ENCODE results near the gene CELA1.
"Not testable (repeated sequence)": the region's sequence is repeated elsewhere in the genome, so short reads cannot be mapped to it uniquely, and the experiment has no call there.

The CELA1 gene

DNA sequence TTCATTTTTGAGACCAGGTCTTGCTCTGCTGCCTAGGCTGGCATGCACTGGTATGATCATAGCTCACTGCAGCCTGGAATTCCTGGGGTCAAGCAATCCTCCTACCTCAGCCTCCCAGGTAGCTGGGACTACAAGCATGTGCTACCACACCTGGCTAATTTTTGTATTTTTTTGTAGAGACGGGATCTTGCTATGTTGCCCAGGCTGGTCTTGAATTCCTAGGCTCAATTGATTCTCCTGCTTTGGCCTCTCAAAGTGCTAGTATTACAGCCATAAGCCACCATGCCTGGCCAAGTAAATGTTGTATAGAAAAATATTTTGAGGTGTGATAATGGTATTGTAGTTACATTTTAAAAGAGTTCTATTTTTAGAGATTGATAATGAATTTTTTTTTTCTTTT lies 35.1 kb downstream of the CELA1 start:
- DNase-seq (ENCODE audit: low read depth), result no peak

DNA sequence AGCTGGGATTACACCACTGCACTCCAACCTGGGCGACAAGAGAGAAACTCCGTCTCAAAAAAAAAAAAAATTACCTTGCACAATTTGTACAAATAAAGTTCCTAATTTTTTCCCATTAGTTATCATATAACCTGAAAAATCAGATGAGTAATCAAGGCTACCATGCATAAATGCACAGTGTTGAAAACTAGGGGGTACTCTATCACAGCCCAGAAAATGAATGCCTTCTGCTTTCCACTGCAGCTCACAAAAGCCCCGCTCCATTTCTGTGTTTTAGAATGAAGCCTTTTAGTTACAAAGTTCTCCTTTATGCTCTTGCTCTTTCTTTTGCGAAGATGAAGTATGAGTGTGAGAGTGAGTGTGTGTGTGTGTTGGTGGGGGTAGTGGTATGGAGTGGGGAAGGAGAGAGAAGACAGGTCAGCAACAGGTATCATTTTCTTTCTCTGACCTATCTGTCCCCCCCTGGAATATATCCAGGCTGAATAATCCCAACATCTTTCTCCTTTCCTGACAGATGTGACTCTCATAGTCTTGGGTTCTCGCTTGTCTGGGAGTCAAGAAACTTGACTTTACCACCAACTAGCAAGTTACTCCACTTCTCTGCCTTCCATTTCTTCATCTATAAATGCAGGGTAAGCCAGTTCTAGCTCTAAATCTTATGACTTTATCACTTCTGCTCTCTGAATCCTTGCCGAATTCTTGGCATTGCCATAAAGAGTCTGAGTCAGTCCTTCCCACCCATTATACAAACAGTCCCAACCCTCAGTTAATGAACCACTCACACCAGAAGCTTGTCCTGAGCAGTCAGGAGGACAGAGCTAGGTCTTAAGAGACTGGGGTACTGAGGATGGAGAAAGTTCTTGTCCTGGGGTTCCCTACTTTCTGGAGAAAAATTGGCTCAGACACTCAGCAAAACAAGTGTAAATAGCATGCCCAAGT lies 38.6 kb downstream of the CELA1 start:
- no peak for DNase-seq (ENCODE audit: low read depth)

DNA sequence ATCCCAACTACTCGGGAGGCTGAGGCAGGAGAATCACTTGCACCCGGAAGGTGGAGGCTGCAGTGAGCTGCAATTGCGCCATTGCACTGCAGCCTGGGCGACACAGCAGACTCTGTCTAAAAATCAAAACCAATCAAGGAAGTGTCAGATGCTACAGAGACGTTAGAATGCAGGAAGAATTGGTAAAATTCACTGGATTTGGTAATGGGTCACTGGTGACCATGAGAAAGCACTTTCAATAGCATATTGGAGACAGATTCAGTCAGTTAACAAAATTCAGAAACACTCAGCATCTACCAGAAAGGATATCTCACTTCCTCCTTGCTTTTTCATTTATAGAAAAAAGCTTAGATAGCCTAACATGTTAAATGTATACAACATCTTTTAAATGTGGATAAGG lies 40.0 kb downstream of the CELA1 start:
- no peak for DNase-seq (ENCODE audit: low read depth)

DNA sequence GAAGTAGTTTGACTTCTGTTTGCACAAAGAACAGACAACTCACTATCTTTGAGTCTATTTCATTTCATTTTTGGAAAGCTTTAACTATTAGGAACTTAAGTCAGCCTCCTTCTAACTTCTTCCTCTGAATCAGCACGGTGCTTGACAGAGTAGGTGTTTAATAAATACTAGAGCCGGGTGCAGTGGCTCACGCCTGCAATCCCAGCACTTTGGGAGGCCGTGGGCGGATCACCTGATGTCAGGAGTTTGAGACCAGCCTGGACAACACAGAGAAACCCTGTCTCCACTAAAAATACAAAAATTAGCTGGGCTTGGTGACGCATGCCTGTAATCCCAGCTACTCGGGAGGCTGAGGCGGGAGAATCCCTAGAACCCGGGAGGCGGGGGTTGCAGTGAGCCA lies 45.7 kb downstream of the CELA1 start:
- not testable (repeated sequence) for DNase-seq (ENCODE audit: low read depth)

DNA sequence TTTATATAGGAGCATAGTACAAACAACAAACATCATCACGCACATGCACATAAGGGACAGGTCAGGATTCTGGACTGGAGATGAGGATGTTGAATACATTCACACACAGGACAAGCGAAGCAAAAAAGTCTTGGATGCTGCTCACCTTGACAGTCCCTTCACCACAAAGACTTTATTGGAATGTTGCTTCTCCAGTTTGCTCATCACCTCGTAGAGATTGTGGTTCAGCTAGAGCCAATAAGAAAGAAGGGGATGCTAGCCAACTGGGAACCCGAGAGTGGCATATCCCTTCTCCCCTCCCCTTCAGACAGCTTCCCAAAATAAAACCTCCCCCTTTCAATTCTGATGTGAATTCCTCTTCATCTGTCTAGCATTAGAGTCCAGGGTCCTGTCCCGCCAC lies 50.8 kb downstream of the CELA1 start:
- DNase-seq (ENCODE audit: low read depth), result no peak

DNA sequence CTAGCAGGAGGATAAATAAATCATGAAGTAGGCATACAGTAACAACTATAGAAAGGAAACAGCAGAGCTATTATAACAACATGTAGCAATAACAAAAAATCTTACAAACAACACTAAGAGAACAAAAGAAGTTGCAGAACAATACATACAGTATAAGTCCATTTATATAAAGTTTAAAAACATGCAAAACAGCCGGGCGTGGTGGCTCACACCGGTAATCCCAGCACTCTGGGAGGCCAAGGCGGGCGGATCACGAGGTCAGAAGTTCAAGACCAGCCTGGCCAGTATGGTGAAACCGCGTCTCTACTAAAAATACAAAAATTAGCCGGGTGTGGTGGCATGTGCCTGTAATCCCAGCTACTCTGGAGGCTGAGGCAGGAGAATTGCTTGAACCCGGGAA lies 52.4 kb downstream of the CELA1 start:
- DNase-seq (ENCODE audit: low read depth), result not testable (repeated sequence)

DNA sequence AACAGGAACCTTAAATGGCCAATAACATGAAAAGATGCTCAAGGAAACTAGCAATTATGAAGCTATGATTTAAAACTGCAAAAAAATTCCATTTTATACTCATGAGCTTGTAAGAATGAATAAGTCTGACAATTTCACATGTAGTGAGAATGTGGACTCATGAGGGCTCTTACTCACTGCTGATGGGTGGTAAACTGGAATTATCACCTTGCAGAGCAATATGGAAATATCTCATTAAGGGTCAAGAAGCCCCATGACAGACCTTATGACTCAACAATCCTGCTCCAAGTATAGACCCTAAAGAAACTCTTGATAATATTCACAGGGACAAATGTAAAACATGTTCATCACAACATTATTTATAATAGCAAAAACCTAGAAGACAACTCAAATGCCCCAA lies 52.8 kb downstream of the CELA1 start:
- DNase-seq (ENCODE audit: low read depth), result no peak

DNA sequence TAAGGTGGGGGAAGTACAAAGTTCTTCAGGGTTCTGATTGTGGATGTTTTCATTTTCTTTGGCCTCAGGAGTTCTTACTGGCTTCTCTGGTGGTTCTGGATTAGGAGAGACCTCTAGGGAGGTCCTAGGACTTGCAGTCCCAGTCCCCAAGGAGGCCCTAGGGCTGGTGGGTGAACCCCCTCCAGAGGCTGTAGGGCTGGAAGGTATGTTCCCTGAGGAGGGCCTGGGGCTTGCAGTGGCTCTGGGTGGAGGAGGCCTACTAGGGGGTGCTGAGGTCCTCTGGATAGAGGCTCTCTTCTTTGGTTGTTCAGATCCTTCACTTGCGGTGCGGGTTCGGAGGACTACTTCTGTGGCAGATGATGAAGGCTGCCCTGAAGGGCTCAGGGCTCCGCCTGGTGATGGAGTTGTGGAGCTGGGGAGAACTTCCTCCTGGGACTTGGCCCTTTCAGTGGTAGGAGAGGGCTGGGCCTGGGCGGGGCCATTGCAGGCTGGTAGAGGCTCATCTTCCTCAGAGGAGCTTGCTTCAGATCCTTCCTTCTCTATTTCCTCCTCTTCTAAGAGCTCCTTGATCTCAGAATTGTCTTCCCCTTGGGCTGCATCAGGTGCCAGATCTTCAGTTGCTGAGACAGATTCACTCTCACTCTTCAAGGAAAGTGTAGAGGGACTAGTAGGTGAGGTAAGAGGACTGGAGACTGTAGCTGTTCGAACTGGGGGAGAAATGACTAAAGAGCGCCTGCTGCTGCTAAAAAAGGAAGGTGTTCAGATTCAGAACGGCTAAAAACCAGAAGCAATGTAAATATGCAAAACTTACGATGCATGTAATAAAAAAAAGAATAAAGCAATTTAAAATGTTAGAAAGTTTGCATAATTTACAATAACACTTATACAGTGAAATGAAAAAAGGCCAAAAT lies 54.6 kb downstream of the CELA1 start:
- not testable (repeated sequence) for DNase-seq (ENCODE audit: low read depth)

DNA sequence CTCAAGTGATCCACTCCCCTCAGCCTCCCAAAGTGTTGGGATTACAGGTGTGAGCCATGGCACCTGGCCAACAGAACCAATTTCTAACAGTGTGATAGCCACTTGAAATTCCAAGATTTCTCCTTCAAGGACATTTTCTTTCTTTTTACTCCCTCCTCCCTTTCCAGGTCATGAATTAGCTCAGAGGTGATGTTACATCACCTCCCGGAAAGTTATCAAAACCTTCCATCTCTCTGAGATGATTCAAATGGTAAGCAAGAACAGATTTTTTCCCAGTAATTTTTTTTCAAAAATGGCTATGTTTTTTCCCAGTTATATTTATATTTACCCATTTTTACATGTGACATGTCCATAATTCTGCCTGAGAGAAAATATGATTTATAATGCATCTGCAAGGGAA lies 60.6 kb downstream of the CELA1 start:
- no peak for DNase-seq (ENCODE audit: low read depth)

DNA sequence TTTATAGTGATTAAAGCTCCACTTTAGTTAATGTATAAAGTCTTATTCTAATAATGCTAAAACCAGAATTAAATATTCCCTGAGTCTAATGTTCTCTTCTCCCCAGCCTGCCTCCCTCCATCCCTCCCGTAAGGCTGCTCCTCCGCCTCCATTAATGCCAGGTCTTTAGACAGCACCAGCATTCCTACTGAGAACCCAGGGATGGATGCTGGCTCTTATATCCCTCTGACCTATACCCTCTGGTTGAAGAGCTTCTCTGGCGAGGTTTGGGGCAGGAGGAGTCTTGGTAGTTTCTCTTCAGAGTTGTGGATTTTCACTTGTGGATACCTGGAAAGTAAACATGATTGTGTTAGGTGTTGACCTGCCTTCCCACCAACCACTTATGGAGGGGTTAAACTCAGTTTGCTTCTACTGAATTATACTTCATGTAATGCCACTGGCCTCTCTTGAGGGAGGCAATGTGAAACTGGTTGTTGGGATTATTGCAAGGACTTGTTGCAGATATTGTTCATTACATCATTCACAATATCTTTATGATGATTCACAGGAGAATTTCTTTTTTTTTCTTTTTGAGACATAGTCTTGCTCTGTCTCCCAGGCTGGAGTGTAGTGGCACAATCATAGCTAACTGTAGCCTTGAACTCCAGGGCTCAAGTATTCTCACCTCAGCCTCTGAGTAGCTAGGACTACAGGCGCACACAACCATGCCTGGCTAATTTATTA lies 65.1 kb downstream of the CELA1 start:
- no peak for DNase-seq (ENCODE audit: low read depth)
